NCI-H2227 treated with DMSO at 0.1 percent for 48 hours (cell line): ENCODE results near the gene MS4A15.
A peak's percentile ranks its signal among the peaks of the same experiment; 100 is the strongest.
"Not testable (repeated sequence)": the region's sequence is repeated elsewhere in the genome, so short reads cannot be mapped to it uniquely, and the experiment has no call there.

ENCODE experiments used
- DNase-seq: peaks from one replicate; lab custom pipeline; 2025; lab: John Stamatoyannopoulos, UW

Gene MS4A15

DNA sequence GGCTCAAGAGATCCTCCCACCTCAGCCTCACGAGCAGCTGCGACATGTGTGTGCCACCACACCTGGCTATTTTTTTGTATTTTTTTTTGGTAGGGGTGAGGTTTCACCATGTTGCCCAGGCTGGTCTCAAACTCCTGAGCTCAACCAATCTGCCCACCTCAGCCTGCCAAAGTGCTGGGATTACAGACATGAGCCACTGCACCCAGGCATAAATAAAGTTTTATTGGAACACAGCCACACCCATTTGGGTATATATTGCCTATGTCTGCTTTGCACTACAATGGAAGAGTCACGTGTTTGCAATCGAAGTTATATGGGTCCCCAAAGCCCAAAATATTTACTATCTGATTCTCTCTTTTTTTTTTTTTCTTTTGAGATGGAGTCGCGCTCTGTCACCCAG lies 1.8 kb upstream of the MS4A15 start:
- DNase-seq: no peak

DNA sequence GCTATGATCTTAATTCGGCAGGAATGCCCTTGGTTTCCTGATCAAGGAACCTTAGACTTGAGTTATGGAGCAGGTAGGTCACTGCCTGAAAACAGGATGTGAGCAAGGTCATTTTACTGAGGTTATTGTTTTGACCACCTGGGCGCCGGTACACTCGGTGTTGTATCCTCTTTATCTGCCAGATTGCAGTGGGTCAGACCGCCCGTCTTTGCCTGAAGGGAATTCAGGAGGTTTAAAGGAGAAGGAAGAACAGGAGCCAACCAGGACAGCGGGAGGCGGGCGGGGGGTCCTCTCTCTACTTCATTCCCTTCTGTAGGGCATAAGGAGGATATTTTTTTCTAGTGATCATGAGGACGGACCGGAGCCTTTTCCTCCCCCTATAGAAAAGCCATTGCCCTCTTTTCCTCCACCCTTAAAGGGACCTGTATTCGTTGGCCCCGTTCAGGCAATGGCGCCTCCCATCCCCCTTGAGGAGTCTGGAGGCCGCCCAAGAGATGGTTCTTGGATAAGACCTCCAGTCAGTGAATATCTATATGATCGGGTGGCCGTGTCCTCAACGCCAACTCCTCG lies 649 bp downstream of the MS4A15 start:
- no peak for DNase-seq

DNA sequence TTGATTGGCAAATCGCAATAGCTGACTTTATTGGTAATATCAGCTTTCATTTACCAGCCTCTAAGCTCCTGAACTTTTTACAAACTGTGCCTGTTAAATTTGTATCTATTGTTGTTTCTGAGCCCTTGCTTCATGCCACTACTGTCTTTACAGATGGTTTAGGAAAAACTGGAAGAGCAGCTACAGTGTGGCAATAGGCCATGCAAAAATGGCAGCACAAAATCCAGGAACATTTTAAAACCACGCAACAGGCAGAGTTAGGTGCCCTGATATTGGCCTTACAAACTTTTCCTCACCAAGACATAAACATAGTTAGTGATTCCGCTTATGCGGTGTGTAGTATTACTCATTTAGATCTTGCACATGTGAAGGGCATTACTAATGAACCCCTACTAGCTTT lies 2.0 kb downstream of the MS4A15 start:
- DNase-seq: not testable (repeated sequence)

DNA sequence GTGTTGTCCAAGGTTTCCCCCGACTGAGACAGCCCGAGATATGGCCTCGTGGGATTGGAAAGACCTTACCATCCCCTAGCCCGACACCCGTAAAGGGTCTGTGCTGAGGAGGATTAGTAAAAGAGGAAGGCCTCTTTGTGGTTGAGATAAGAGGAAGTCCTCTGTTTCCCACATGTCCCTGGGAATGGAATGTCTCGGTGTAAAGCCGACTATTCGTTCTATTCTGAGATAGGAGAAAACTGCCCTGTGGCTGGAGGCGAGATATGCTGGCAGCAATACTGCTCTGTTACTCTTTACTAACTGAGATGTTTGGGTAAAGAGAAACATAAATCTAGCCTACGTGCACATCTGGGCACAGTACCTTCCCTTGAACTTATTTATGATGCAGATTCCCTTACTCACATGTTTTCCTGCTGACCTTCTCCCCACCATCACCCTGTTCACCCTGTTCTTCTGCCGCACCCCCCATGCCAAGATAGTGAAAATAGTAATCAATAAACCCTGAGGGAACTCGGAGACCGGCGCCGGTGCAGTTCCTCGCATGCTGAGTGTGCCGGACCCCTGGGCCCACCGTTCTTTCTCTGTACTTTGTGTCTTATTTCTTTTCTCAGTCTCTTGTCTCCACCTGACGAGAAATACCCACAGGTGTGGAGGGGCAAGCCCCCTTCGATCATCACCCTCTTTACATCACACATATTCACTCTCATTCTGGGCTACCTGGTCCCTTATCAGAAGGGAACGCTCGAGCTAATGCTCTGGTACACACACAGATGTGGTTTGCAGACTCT lies 3.0 kb downstream of the MS4A15 start:
- DNase-seq: not testable (repeated sequence)

DNA sequence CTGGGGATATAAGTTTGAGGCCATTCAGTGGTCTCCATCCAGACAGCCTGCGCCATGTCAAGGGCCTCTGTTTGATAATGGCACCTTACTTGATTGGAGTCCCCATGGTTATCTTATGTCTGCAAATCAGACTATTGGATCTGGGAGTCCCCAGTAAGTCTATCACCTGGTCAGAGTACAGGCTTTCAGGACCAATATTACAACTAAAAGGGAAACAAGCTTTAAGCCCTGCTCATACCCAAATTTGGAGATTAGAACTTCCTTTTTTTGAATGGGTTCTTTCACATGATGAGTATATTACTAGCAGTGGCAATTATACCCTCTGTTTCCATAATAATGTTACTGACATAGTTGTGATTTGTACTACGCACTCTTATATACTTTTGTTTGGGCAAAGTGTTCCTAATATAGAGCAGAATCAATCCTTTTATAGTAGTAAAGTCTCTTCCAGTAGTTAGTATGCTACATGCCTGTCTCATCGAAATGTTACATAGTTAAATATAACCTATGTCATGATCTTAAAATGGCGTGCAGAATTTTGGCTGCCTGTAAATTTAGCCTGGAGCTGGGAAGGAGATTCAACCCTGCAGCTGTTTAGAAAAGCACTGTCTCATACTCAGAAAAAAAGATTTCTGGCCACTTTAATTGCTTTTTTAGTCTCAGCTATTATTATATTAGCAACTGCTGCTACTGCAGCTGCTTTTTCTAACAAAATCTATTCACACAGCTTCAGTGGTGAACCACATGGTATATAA lies 4.9 kb downstream of the MS4A15 start:
- no peak for DNase-seq

DNA sequence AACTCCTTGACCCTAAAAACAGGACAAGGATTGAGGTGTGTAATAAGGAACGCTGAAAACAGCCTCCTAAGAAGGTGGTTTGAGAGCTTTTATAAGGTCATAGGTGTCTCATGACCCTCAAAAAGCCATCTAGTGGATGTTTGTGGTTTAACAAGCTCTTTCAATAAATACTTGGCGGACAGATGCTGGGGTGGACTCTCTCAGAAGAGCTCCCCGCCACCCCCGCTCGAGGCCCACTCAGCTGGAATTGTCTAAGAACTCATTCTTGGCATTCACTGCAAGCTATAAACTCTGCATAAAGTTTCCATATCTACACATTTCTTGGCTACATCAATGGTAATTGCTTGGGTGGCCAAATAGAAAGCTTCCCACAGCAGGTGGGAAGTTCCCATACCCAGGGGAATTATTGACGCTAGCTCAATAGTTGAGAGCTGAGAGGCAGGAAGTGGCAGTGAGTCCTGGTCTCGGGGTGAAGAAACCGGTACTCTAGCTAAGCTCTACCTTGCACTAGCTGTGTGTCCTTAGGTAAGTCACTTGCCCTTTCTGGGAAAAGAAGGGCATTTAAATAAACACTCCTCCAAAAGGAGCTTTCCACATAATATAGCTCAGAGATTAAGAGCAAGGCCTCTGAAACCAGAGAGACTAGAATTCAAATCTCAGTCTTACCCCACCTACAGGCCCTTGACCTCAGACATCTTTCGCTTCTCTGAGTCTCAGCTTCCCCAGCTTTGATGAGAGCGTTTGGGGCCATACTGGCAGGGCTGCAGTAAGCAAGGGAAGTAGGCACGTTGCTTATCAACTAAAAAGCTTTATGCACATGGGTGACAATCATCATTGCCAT lies 6.4 kb downstream of the MS4A15 start:
- DNase-seq: no peak

DNA sequence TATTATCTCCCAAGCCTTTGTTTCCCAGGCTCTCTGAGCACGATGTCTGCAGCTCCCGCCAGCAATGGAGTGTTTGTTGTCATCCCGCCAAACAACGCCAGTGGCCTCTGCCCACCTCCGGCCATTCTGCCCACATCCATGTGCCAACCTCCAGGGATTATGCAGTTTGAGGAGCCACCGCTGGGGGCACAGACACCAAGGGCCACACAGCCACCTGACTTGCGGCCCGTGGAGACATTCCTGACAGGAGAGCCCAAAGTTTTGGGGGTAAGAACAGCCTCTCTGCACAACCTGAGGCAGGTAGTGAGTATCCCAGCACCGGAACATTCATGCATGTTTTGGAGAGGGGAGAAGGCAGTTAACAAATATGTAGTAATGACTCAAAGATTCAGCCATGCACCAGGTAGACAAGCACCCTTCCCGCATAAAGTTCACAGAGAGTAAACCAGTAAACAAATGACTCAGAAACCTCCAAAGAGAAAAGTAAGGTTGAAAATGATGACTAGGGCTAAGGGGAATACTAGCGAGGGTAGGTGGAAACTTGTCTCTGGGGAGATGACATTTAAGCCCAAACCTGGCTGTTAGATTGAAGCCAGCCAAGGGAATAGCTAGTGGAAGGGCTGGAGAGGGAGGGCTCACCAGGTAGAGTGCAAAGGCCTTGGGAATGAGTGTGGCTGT lies 7.2 kb downstream of the MS4A15 start:
- no peak for DNase-seq

DNA sequence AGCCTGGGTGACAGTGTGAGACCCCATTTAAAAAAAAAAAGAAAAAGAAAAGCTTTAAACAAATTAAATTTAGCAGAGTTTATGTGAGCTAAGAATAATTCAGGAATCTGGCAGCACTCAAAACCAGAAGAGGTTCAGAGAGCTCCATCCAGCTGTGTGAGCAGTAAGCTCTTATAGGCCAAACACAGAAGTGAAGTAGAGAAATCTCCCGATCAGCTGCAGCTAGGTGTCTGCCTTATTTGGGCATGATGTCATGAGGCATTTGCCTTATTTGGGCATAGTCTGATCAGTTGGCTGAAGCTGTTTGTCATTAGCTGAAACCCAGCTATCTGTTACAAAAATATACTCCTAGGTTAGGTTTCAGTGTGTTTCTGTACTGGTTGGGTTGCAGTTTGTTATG lies 8.2 kb downstream of the MS4A15 start:
- no peak for DNase-seq

DNA sequence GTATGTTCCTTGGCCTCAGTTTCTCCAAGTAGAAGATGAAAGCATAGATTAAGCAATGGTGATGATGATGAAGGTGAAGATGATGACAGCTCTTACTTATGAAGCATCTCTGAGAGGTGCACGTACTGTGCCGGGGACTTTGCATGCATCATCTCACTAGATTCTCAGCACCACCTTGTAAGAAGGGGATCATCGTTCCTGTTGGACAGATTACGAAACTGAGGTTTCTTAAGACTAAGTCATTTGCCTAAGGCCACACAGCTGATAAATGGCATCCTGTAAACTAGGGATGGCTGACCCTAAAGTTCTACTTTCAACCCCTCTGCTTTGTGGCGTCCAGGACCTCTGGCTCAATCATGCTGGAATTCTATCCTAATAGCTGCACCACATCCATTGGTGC lies 8.7 kb downstream of the MS4A15 start:
- DNase-seq: no peak

DNA sequence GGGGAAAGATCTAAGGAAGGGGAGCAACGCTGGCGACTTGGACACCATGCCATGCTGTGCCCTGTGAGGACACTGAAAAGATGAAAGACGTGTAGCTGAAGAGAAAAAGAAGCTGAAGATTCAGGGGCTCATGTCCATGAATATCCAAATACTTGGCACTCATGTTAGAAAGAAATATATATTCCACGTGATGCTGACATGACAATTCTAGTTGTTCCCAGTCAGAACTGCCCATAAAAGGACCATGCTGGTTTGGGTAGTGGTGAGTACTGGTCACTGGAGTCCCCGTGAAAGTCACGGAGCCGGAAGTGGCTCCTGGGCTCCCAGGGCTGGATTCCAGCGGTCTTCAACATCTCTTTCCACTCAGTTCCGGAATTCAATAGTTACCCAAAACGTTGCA lies 9.9 kb downstream of the MS4A15 start:
- no peak for DNase-seq

DNA sequence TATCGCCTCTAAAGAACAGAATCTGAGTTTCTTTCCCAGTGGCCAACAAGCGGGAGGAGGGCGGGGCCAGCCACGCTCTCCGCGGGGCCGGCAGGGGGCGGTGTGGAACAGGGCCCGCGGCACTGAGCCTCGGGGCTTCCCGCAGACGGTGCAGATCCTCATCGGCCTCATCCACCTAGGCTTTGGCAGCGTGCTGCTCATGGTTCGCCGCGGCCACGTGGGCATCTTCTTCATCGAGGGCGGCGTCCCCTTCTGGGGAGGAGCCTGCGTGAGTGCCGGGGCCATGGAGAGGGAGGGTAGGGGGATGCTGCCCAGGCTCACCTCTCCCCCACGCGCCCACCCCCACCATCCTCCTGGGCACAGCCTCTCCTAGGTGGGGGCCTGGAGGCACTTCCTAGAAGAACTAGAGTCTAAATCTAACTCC lies 10.7 kb downstream of the MS4A15 start:
- DNase-seq: no peak

DNA sequence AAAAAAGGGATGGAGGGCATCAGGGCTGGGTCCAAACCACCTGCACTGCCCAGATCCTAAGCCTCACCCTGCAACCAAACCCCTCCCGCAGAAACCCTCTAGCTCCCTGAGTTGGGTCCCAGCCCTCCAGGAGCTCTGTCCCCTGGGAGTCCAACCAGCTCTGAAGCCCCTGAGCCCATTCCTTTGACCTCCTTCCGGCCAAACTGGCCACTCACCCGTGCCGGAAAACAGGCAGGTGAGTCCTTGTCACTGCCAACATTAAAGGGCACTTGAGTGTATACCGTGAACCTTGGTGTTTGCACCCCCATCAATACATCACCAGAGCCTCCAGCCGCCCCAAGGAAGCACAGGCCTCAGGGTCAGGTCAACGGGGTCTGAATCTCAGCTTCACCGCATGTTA lies 11.5 kb downstream of the MS4A15 start:
- no peak for DNase-seq

DNA sequence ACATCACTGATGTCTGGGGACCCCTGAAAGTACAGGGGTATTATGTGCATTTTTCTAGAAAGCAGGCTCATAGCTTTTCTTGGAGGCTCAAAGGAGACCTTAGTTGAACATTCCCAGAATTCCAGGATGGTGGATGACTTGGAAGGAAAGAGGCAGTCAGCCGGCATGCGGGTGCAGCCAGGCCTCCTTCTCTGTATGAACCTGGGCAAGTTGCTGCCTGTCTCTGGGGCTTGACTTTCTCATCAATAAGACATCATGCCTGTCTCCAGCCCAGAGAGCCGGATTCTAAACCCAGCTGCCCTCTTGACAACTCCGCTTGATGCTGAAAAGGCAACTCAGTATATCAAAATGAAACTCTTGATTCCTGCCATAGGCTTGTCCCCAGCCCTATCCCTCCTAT lies 12.6 kb downstream of the MS4A15 start:
- DNase-seq: no peak

DNA sequence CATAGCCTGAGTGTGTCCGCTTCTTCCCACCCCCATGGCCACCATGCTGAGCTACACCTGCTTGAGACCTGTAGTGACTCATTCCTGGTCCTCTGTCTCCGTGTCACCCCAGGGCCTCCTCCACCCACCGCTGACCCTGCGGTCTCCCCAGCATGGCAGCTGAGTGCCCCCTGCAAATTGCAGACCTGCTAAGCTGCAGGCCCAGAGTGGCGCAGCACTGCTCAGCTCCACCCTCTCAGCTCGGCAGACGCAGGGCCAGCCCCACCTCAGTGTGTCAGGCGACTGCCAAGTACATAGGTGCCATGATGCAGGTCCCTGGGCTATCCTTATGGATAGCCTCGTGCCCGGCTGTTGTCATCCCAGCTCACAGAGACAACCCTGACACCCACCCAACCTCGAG lies 13.1 kb downstream of the MS4A15 start:
- no peak for DNase-seq

DNA sequence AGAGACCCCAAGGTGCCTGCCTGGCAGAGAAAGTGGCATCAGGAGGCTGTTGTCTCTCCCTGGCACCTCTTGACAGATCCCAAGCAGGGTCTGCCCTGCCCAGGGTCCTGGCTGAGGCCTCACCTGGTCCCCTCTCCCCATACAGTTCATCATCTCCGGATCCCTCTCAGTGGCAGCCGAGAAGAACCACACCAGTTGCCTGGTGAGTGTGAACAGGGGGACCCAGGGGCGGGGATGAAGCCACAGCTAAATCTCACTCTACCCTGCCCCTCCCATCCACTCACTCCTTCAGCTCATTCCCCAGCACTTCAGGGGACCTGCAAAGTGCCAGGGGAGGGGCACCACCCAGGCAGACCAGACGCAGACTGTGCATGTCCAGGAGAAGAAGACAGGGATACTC lies 14.5 kb downstream of the MS4A15 start:
- no peak for DNase-seq

DNA sequence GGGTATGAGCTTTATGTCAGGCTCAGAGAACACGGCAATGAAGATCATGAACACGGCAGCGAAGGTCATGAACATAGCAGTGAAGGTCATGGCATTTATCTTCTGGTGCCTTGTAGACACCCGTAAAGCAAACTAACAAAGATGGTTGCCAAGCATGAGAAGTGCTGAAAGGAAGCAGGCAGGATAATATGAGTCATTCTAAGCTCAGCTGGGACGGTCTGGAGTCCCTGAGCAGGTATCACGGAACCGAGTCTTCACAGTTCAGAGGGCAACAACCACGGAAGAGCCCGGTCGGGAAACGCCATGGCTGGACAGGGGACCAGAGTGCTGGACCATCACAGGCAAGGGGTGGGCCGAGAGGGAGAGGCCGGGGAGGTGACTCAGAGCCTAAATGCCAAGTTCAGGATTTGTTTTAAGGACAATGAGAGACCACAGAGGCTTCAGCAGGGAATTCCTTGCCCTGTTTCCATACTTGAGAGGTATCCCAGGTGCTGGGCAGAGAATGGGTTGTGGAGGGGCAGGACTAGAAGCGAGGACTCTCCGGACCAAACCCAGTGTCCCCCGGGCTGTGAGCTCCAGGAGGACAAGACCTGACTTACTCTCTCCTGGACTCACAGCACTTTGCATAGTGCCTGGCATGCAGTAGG lies 15.3 kb downstream of the MS4A15 start:
- no peak for DNase-seq

DNA sequence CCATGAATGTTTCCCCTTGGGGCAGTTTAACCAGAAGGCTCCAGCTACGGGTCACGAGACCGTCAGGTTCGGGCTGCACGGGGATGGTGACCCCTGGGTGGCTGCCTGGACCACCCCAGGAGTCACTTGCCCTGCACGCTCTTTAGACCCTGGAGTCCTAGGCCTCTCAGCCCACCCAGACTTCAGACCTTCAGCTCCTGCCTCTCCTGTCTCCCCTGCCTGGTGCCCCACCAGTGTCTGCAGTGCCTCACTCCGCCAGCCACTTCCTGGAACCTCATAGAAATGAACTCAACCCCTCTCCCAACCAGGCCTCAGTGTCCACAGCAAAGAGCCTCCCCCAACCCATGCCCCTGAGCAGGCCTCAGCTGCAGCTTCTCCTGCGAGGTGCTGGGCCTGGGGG lies 16.0 kb downstream of the MS4A15 start:
- DNase-seq: no peak

DNA sequence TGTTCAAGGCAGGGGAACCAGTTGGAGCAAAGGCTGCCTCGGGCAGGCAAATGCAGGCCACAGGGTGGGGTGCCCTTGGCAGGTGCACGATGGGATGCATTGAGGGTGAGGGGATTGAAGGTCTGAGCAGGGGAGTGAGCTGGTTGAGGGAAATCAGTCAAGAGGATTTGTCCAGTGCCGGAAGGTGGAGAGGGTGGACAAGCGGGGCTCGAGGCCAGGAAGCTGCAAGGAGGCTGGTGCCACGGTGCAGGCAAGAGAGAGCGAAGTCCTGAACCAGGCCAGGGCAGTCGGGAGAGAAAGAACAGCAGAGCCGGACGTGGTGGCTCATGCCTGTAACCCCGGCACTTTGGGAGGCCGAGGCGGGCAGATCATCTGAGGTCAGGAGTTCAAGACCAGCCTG lies 18.1 kb downstream of the MS4A15 start:
- no peak for DNase-seq

DNA sequence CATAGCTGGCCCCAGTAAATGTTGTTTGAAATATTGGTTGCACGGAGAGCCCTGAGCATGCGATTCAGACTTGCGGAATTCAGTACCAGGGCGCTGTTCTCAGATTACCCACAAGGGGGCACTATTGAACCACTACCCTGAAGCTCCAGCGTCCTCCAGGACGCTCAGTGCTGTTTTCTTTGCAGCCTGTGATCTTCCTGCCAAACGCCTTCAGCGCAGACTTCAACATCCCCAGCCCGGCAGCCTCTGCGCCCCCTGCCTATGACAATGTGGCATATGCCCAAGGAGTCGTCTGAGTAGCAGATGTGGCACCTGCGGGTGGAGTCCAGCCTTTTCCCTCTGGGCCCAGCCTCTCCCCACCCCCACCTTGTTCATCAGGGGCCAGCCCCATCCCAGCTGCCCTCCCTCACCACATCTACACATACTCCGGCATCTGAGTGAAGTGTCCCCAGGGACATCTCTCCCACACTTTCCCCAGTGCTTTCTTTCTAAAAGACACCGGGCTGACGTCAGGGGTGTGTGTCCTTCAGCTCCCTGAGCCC lies 18.8 kb downstream of the MS4A15 start:
- DNase-seq: peak; percentile 87

DNA sequence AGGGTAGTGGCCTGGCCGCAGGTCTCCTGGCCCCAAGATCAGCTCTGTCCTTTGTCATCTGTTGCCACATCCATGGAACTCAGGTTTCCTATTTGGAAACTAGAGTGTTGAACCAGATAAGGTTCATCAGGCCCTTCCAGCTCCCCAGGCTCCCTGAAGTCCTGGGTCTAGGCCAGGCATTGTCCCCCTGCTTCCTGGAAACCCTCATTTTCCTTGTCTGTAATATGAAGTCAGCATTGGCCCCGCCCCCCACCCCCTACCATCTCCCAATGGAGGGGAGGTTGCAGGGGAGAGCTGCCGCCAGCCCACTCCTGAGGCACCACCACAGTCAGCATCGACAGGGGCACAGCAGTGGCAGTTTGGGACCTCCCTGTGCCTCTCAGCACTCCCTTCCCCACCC lies 19.5 kb downstream of the MS4A15 start:
- DNase-seq: no peak

DNA sequence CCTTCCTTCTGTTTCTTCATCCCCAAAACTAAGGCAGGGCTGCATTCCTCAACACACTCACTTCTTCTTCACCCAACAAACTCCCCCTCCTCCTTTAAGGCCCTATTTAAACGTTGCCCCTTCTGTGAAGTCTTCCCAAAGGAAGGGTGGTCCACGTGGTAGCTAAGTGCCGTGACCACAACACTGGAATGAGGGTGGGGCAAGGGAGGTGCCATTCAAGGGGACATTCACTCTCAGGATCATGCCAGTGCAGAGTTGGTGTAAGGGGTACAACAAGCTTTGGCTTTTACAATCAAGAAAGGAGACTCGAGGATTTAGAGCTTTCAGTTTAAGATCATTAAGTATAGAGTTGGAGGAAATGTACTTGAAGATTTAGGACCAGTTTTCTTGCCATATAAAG lies 20.4 kb downstream of the MS4A15 start:
- DNase-seq: no peak
